ENCODE results near the gene EFNB2.

DNA sequence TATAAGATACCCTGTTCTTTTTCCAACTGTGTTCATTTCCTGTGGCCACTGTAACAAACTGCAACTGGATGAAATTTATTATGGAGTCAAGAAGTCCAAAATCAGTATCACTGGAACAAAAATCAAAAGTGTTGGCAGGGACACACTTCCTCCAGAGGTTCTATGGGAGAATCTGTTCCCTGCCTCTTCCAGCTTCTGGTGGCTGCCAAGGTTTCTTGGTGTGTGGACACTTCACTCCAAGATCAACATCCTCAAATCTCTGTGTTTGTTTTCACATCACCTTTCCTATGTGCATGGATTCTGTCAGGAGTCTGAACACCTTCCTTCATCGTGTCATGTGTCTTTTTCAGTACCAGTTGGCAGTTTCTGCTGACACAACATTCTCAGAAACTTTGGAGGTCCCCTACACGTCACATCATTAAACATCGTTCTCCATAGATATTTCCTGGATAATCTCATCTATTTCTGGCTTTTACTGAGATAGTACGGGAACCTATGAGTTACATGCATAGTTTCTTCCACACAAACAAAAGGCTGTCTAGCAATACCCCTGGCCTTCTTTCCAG, 15.2 kb upstream of the EFNB2 start:
- TF ChIP-seq, protein P1, sequence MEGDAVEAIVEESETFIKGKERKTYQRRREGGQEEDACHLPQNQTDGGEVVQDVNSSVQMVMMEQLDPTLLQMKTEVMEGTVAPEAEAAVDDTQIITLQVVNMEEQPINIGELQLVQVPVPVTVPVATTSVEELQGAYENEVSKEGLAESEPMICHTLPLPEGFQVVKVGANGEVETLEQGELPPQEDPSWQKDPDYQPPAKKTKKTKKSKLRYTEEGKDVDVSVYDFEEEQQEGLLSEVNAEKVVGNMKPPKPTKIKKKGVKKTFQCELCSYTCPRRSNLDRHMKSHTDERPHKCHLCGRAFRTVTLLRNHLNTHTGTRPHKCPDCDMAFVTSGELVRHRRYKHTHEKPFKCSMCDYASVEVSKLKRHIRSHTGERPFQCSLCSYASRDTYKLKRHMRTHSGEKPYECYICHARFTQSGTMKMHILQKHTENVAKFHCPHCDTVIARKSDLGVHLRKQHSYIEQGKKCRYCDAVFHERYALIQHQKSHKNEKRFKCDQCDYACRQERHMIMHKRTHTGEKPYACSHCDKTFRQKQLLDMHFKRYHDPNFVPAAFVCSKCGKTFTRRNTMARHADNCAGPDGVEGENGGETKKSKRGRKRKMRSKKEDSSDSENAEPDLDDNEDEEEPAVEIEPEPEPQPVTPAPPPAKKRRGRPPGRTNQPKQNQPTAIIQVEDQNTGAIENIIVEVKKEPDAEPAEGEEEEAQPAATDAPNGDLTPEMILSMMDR (IDR thresholded peaks at IDR 0.05) = no peak
- TF ChIP-seq POLR2AphosphoS5 (IDR thresholded peaks at IDR 0.05) = no peak

Data from esophagus muscularis mucosa (tissue), 3 donors.